Upper lobe of left lung (tissue), 6 donors: ENCODE measurements around the gene MYRF. TPM values are rescaled to one million over a fixed set of nuclear protein-coding genes. Genes with fewer than 3 reads are reported as not detected.

Experiments used
- ATAC-seq, 2 donors: fragments of 200-7000 bp; cut with Tn5 transposase; one replicate each; pipeline ENCODE4 v1.9.1; 2022; ENCODE audit warnings: mild to moderate bottlenecking in 2 of 2, moderate library complexity in 2 of 2; ENCODE audit not compliant: low FRiP score in 2 of 2
- DNase-seq, 2 donors: peaks; one replicate each; pipeline ENCODE4 v3.0.0-alpha.2; 2019 to 2020
- H3K27ac ChIP-seq, 4 donors: fragments of 200-600 bp; sonication (generic); one replicate each; pipeline ENCODE4 v1.5.1; 2016 to 2019
- H3K27me3 ChIP-seq, 4 donors: fragments of 200-600 bp; sonication (generic); one replicate each; pipeline ENCODE4 v1.5.1; 2017 to 2019
- H3K36me3 ChIP-seq, 4 donors: fragments of 200-600 bp; sonication (generic); one replicate each; pipeline ENCODE4 v1.5.1; 2016 to 2019
- H3K4me1 ChIP-seq, 4 donors: fragments of 200-600 bp; sonication (generic); one replicate each; pipeline ENCODE4 v1.5.1; 2018 to 2019
- H3K4me3 ChIP-seq, 4 donors: fragments of 200-600 bp; sonication (generic); one replicate each; pipeline ENCODE4 v1.5.1; 2017 to 2019; ENCODE audit warnings: mild to moderate bottlenecking in 2 of 4, moderate library complexity in 1 of 4
- H3K9me3 ChIP-seq, 4 donors: fragments of 200-600 bp; sonication (generic); one replicate each; pipeline ENCODE4 v1.5.1; 2018 to 2019
- CTCF ChIP-seq, 6 experiments: fragments of 450-650 bp in 4 of 6; fragments of 200-600 bp in 2 of 6; sonication (generic) in 2 of 6; IDR thresholded peaks; one replicate each; pipeline ENCODE4 v1.5.1; 2016 to 2019; ENCODE audit warnings: antibody characterized with exemption in 6 of 6
- EP300 ChIP-seq, 4 donors: sonication (generic); formaldehyde crosslinking; IDR thresholded peaks; one replicate each; pipeline ENCODE4 v1.5.1; 2017; ENCODE audit warnings: antibody characterized with exemption in 4 of 4, control low read depth in 2 of 4
- POLR2A ChIP-seq, 4 donors: fragments of 450-650 bp; IDR thresholded peaks; one replicate each; pipeline ENCODE4 v1.5.1; 2016 to 2017; ENCODE audit warnings: antibody characterized with exemption in 4 of 4, mild to moderate bottlenecking in 2 of 4
- POLR2AphosphoS5 ChIP-seq, 2 donors: sonication (generic); formaldehyde crosslinking; IDR thresholded peaks; one replicate each; pipeline ENCODE4 v1.5.1; 2017; ENCODE audit warnings: antibody characterized with exemption in 2 of 2
- WGBS, 2 donors: methylation state at CpG; one replicate each; pipeline ENCODE4 v1.1.5; 2017 to 2018; 5-methylcytosine and 5-hydroxymethylcytosine counted together
- total RNA-seq, 6 donors: library from RNA; depleted of rRNA in 4 of 6; stranded (reverse); fragments of >200 nt in 4 of 6; gene quantifications; one replicate each; pipeline versions ENCODE4 v1.1.0 to v1.2.1, GENCODE V29; 2016 to 2021
- donor health status: DM: no; HTN: no; CAD: no; lungs with moderate emphysema.
- donor health status: DM: no; HTN: yes; CAD: no; lungs with severe emphysema.

MYRF gene
- total RNA-seq = 100 to 1,000 TPM in 1 of 6 donors, 10 to 100 TPM in 5; 32.5 to 147 (median 50.7) TPM

- no peaks in the 10 kb centered on the region for H3K36me3 ChIP-seq
- peaks cover 8 to 31% (median 16%) of the 10 kb centered on the region in 4 donors for H3K4me1 ChIP-seq
- no peaks in the 10 kb centered on the region for H3K9me3 ChIP-seq
- peak within 1 kb of the TSS; percentile 55 to 75 (median 62) for H3K27ac ChIP-seq
- peak within 1 kb of the TSS; percentile 29 to 59 (median 46) for H3K4me3 ChIP-seq
- ATAC-seq (peak; percentile 1 to 82), DNase-seq (peak; percentile 47 to 95)
- H3K27me3 ChIP-seq = peaks cover 0 to 5% (median 3%) of the 10 kb centered on the region in 4 donors
- whole genome bisulfite sequencing, 2 donors = 8 to 14% methylated on average over 2 to 13 of the region's 93 CpGs
- TF ChIP-seq CTCF (IDR thresholded peaks at IDR 0.05) (peak; percentile 57 to 80 (median 75)), POLR2A (IDR thresholded peaks at IDR 0.05) (no peak), EP300 (IDR thresholded peaks at IDR 0.05) (no peak), POLR2AphosphoS5 (IDR thresholded peaks at IDR 0.05) (no peak)
Measured at GRCh38 chr11:61752117-61752924, at the start of gene MYRF. MYRF (plus strand) TSS chr11:61752636; CDS start chr11:61752745, 109 bp downstream.

GRCh38 chr11:61702701-61703312, 49.6 kb upstream of the MYRF start:
- no peak overlapping the region for H3K4me3 ChIP-seq
- H3K27ac ChIP-seq = no peak overlapping the region
- no peaks in the 10 kb centered on the region for H3K36me3 ChIP-seq
- peaks cover 14 to 30% (median 29%) of the 10 kb centered on the region in 4 donors for H3K4me1 ChIP-seq
- 63 to 66% methylated on average over 5 to 11 of the region's 11 CpGs for WGBS, 2 donors
- H3K9me3 ChIP-seq = no peaks in the 10 kb centered on the region
- H3K27me3 ChIP-seq = no peaks in the 10 kb centered on the region
- ATAC-seq = no peak
- TF ChIP-seq CTCF (IDR thresholded peaks at IDR 0.05) (no peak), EP300 (IDR thresholded peaks at IDR 0.05) (no peak), POLR2AphosphoS5 (IDR thresholded peaks at IDR 0.05) (no peak), POLR2A (IDR thresholded peaks at IDR 0.05) (no peak)
- no peak for DNase-seq

- 66 to 81% methylated on average over 11 to 12 of the region's 15 CpGs for WGBS, 2 donors
- Histone ChIP-seq H3K4me3 (no peak overlapping the region), H3K27me3 (no peaks in the 10 kb centered on the region), H3K4me1 (peaks cover 4 to 10% (median 10%) of the 10 kb centered on the region in 4 donors), H3K36me3 (no peaks in the 10 kb centered on the region), H3K9me3 (no peaks in the 10 kb centered on the region), H3K27ac (no peak overlapping the region)
- DNase-seq = peak in 1 of 2 donors; percentile 67
- no peak for TF ChIP-seq CTCF (IDR thresholded peaks at IDR 0.05)
- TF ChIP-seq EP300 (IDR thresholded peaks at IDR 0.05) = no peak
- no peak for TF ChIP-seq POLR2AphosphoS5 (IDR thresholded peaks at IDR 0.05)
- TF ChIP-seq POLR2A (IDR thresholded peaks at IDR 0.05) = no peak
- ATAC-seq = no peak
Measured at GRCh38 chr11:61704838-61705237, 47.6 kb upstream of the MYRF start.

- no peak overlapping the region for H3K4me3 ChIP-seq
- no peaks in the 10 kb centered on the region for H3K27me3 ChIP-seq
- H3K27ac ChIP-seq = no peak overlapping the region
- WGBS, 2 donors = 84 to 86% methylated on average over 12 to 25 of the region's 27 CpGs
- TF ChIP-seq POLR2AphosphoS5 (IDR thresholded peaks at IDR 0.05) (no peak), POLR2A (IDR thresholded peaks at IDR 0.05) (no peak)
- peaks cover 0 to 4% (median 2%) of the 10 kb centered on the region in 4 donors for H3K4me1 ChIP-seq
- no peaks in the 10 kb centered on the region for H3K9me3 ChIP-seq
- no peak for ATAC-seq
- DNase-seq = peak in 1 of 2 donors; percentile 43
- no peaks in the 10 kb centered on the region for H3K36me3 ChIP-seq
Measured at GRCh38 chr11:61706452-61707400, 45.7 kb upstream of the MYRF start.
